Astrocyte of the hippocampus (primary cell): Measurements from ENCODE around the gene SLC39A3.
"Not testable (repeated sequence)": the region's sequence is repeated elsewhere in the genome, so short reads cannot be mapped to it uniquely, and the experiment has no call there.

Experiments used
- DNase-seq: peaks from one replicate; pipeline ENCODE4 v3.0.0; 2011; ENCODE audit warnings: low read depth, low spot score

SLC39A3 gene

GRCh38 chr19:2722541-2723344 lies 17.1 kb downstream of the SLC39A3 start:
- DNase-seq = peak; percentile 86

DNA sequence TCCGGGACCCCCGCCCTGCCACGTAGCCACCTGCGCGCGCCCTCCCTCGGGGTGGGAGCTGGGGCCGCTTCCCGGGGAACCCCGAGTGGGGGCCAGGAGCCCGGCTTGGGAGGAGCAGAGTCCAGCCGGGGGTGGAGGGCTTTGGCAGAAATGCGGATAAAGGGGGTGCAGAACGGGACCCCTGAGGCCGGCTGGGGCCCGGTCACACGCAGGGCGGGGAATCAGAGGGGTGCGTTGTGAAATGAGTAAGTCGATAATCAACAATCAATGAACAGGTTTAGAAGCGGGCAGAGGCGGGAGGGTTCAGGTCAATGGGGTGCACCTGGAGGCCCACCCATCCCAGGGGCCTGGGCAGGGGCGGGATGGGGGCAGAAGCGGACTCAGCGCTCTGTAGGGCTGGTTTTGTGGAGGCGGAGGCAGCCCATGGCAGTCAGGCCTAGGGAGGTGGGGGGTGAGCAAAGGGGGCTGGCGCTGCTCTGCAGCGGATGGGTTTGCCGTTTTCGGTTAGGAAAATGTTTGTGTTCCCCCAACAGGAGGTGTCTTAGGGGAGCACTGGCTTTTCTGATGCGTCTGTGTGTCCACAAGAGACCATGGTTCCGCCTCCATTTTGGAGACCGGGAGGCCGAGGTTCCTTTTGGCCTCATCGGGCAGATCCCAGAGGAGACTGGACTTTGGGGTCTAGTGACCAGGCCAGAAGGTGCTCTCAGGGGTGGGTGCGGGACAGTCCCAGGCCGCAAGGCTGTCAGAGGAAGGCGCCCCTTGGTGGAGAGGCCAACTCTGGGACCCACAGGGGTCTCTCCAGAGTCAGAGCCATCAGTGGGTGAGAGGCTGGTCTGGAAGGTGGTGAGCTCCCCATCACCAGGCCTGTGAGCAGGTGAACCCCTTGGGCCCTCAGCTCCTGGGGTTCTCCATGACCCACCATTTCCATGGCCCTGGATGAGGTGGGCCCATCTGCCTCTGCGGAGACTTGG lies 18.0 kb downstream of the SLC39A3 start:
- no peak for DNase-seq

- DNase-seq = peak; percentile 32
These were observed 18.8 kb downstream of the SLC39A3 start, which contains the start of gene DIRAS1 for GRCh38 chr19:2720777-2721569. Gene DIRAS1 (minus strand): TSS chr19:2721372. CDS start chr19:2717806, 3,566 bp downstream.

- DNase-seq = peak; percentile 62
These were observed 19.7 kb downstream of the SLC39A3 start for GRCh38 chr19:2719920-2720776.

DNA sequence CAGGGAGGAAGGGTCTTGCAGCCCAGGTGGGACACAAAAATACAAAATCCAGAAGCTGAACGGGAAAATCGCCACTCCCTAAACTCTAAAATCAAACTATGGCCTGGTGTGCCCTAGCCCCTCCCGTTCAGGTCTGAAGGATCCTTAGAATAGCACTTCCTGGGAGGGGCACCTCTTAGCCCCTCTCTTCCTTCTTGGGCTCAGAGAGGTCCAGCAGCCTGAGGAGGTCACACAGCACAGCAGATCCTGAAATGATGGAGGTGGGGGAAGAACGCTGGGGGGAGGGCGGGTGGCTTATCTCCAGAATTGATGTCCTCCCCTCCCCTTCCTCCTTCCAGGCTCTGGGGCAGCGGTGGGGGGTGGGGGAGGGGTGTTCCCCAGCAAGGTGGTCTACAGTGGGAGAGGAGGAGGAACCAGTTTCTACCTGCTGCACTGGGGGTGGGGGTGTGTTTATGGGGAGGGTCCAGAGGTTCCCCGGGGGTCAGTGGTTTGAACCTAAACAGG lies 20.5 kb downstream of the SLC39A3 start:
- no peak for DNase-seq

DNA sequence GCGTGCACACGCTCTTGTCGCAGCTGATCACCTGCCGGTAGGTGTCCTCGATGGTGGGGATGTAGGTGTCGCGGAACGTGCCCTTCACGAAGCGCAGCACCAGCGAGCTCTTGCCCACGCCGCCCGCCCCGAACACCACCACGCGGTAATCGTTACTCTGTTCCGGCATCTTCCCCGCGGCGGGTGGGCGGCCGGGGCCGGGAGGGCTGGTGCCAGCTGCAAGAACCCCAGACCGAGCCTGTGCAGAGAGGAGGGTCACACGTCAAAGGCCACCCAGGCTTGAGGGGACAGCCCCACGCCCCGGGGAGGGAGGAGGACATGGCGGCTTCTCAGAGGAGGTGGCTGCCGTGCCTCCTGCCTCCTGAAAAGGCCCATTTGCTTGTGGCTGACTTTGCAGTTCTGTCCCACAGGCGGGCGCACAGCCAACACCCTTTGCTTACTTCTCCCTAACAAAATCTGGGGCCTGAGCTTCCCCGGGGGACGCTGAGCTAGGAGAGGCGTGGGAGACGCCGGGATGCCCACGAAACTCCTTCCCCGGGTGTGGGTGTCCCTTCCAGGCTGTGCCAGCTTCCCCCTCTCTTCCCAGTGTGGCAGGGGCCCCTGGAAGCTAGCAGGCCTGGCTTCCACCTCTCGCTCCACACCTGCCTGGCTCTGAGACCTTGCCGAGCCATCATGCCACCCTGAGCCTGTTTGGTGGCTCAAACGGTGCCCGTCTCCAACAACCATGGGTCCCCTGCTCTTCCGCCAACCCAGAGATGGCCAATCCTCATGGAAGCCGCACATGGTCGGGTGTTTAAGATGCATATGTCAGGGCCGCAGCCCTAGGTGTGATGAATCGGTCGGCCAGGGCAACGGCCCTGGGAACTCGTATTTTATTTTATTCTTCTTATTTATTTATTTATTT lies 21.9 kb downstream of the SLC39A3 start:
- DNase-seq = no peak

GRCh38 chr19:2716722-2717637 lies 22.8 kb downstream of the SLC39A3 start:
- no peak for DNase-seq

DNA sequence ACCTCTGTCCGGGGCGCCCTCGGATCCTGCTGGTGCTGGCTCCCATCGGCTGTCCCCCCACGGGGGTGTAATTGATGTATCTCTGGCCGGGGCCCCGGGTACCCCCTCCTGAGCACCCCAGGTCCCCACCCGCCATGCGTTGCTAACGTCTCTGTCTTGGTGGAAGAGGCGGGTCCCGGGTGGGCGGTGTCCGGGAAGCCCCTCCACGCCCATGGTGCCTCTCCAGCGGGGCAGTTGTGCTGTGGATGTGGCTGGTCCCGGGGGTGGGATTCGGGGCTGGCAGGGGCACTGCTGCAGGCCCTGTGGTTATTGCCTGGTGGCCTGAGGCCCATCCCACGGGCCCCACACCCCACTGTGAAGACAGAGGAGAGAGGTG lies 23.6 kb downstream of the SLC39A3 start:
- DNase-seq = no peak

DNA sequence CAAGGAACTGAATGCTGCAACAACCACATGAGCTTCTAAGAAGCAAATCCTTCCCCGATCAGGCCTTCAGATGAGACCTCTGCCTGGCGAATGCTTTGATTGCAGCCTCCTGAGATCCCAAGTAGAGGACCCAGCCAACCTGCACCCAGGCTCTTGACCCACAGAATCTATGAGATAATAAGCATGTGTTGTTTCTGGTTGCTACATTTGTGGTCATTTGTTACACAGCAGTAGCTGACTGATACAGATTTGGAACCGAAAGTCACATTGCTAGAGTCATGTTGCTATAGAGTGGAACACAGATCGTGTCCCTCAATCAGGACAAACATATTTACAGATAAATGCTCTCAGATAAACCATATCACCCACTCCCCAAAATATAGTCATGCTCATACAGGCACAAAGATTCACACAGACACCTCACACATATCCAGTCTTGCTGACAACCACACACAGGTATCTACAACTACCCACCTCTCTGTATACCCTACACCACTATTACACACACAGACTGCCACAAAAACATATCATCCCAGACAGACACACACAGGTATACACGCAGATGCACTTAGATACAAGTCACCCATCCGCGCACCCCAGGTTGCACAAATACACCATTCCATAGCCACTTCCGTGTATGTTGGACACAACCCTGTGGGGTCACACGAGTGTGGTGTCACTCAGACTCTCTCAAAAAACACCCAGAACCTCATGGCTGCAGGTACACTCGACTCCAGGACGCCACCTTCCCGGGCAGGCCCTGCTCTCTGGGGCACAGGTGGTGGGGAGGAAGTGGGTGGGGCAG lies 24.1 kb downstream of the SLC39A3 start:
- DNase-seq = no peak

- no peak for DNase-seq
These were observed 25.1 kb downstream of the SLC39A3 start for GRCh38 chr19:2714531-2715269.

- DNase-seq = not testable (repeated sequence)
These were observed 25.7 kb downstream of the SLC39A3 start for GRCh38 chr19:2714102-2714501.

- not testable (repeated sequence) for DNase-seq
These were observed 26.6 kb downstream of the SLC39A3 start for GRCh38 chr19:2713170-2713569.

- no peak for DNase-seq
These were observed 28.0 kb downstream of the SLC39A3 start for GRCh38 chr19:2711875-2712205.

DNA sequence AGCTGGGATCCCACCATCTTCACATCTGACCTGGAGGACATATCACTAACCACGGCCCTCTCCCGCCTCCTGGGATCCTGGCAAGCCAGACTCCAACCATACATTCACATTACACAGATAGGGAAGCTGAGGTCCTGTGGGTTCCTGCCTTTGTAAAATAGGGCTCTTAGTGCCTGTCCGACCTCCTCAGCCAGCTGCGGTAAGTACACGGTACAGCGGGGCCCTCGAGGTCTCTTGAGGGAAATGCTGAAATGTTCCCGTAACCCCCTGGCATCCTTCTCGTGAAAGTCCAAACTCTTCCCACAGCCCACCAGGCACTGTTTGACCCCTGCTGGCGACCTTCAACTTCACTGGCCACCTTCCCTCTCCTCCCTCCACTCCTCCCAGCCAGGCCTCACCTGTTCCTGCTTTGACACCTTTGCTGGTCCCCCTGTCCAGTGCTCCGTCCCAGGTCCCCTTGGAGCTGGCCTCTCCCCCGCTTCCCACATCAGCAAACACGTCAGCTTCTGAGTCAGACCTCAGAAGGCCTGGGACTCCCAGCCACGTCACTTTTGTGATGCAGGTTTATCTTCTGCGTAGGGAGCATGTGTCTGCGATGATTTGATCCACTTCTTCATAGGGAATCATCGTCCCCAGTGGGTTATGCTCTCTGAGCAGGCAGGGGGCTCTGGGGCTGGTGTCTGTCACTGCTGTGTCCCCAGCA lies 28.5 kb downstream of the SLC39A3 start:
- peak; percentile 58 for DNase-seq

- DNase-seq = no peak
These were observed 33.6 kb downstream of the SLC39A3 start for GRCh38 chr19:2706251-2706650.

DNA sequence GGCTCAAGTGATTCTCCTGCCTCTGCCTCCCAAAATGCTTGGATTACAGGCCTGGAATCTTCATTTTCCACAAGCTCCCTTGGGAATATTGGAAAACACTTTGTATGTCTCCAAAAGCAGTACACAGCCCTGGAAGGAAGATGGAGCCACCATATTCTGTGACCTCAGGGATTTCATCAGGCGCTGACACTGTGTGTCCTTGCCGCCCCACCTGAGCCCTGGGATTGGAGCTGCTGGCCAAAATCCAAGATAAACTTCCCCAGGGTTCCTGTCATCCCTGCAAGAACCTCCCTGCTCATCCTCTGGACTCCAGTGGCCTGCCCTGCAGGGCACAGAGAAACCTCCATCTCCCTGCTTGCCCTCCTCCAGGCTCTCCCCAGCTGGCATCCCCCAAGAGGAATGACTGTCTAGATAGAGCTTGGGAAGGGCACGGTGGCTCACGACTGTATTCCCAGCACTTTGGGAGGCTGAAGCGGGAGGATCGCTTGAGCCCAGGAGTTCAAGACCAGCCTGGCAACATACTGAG lies 36.1 kb downstream of the SLC39A3 start:
- no peak for DNase-seq
